ENCODE data around the gene RMI2. TPM values are rescaled to one million over a fixed set of nuclear protein-coding genes. Genes with fewer than 3 reads are reported as not detected.

RMI2 gene
- polyA plus RNA-seq, 1 donor (not counting 4 experiments of a cell fraction or from before 2014, with no cell fraction given): 6.8 TPM

- Histone ChIP-seq H3K36me3 (ENCODE audit: control insufficient read depth in 2 of 2, extremely low read depth in 1 of 2, insufficient read depth in 2 of 2, low read length in 2 of 2) (no peaks in the 10 kb centered on the region), H3K9ac (ENCODE audit: control insufficient read depth, extremely low read depth, insufficient read depth, low read length) (no peak overlapping the region), H3K27ac (ENCODE audit: control insufficient read depth, insufficient read depth, low read length) (no peak overlapping the region), H3K9me3 (ENCODE audit: control insufficient read depth, low read depth, low read length) (no peaks in the 10 kb centered on the region), H2AFZ (ENCODE audit: control insufficient read depth, low read length) (no peak overlapping the region), H4K20me1 (ENCODE audit: control insufficient read depth, extremely low read depth, insufficient read depth, low read length) (no peaks in the 10 kb centered on the region), H3K9me1 (ENCODE audit: control insufficient read depth, extremely low read depth, insufficient read depth, low read length) (no peaks in the 10 kb centered on the region), H3K4me1 (ENCODE audit: control insufficient read depth, extremely low read depth, insufficient read depth, low read length) (peaks cover 5% of the 10 kb centered on the region), H3K27me3 (ENCODE audit: control insufficient read depth, extremely low read depth, insufficient read depth, low read length) (peaks cover 4% of the 10 kb centered on the region), H3K4me2 (ENCODE audit: control insufficient read depth, extremely low read depth, insufficient read depth, low read depth, low read length) (no peak overlapping the region), H3K79me2 (ENCODE audit: control insufficient read depth, insufficient read depth, low read length) (no peaks in the 10 kb centered on the region), H3K4me3 (ENCODE audit: control insufficient read depth in 2 of 3, extremely low read depth in 1 of 3, insufficient read depth in 2 of 3, low read depth in 1 of 3, low read length in 3 of 3) (no peak overlapping the region)
- dilution Hi-C loops (cut with MboI; ENCODE audit: extremely low pct_ligation_motif_present, low sequenced_read_pairs): no loop called here
- FAIRE-seq (no peak), DNase-seq (ENCODE audit: low read depth, low spot score) (no peak)
- no peak for TF ChIP-seq EZH2 (IDR thresholded peaks at IDR 0.05; ENCODE audit: low read length)
- no peak for TF ChIP-seq CTCF (optimal IDR thresholded peaks at IDR 0.05 in 1 of 3, IDR thresholded peaks at IDR 0.05 in 1 of 3, conservative IDR thresholded peaks at IDR 0.05 in 1 of 3; ENCODE audit: extremely low read depth in 1 of 3, insufficient read depth in 2 of 3, low read length in 3 of 3)
Measured at GRCh38 chr16:11395949-11396240, 50.6 kb downstream of the RMI2 start.

- H3K27ac ChIP-seq (ENCODE audit: control insufficient read depth, insufficient read depth, low read length): no peak overlapping the region
- DNase-seq (ENCODE audit: low read depth, low spot score) (no peak), FAIRE-seq (no peak)
- peak; percentile 94 to 99 (median 94) for TF ChIP-seq CTCF (optimal IDR thresholded peaks at IDR 0.05 in 1 of 3, IDR thresholded peaks at IDR 0.05 in 1 of 3, conservative IDR thresholded peaks at IDR 0.05 in 1 of 3; ENCODE audit: extremely low read depth in 1 of 3, insufficient read depth in 2 of 3, low read length in 3 of 3)
- no peak for TF ChIP-seq EZH2 (IDR thresholded peaks at IDR 0.05; ENCODE audit: low read length)
- H3K9me1 ChIP-seq (ENCODE audit: control insufficient read depth, extremely low read depth, insufficient read depth, low read length): no peaks in the 10 kb centered on the region
- no peaks in the 10 kb centered on the region for H3K36me3 ChIP-seq (ENCODE audit: control insufficient read depth in 2 of 2, extremely low read depth in 1 of 2, insufficient read depth in 2 of 2, low read length in 2 of 2)
- H3K4me3 ChIP-seq (ENCODE audit: control insufficient read depth in 2 of 3, extremely low read depth in 1 of 3, insufficient read depth in 2 of 3, low read depth in 1 of 3, low read length in 3 of 3): no peak overlapping the region
- H4K20me1 ChIP-seq (ENCODE audit: control insufficient read depth, extremely low read depth, insufficient read depth, low read length): no peaks in the 10 kb centered on the region
- peaks cover 2% of the 10 kb centered on the region for H3K4me1 ChIP-seq (ENCODE audit: control insufficient read depth, extremely low read depth, insufficient read depth, low read length)
- dilution Hi-C loops (cut with MboI; ENCODE audit: extremely low pct_ligation_motif_present, low sequenced_read_pairs): no loop called here
- H3K27me3 ChIP-seq (ENCODE audit: control insufficient read depth, extremely low read depth, insufficient read depth, low read length): peaks cover 4% of the 10 kb centered on the region
- no peak overlapping the region for H3K4me2 ChIP-seq (ENCODE audit: control insufficient read depth, extremely low read depth, insufficient read depth, low read depth, low read length)
- H3K9me3 ChIP-seq (ENCODE audit: control insufficient read depth, low read depth, low read length): no peaks in the 10 kb centered on the region
- peak overlapping the region; percentile 19 for H2AFZ ChIP-seq (ENCODE audit: control insufficient read depth, low read length)
- no peaks in the 10 kb centered on the region for H3K79me2 ChIP-seq (ENCODE audit: control insufficient read depth, insufficient read depth, low read length)
- no peak overlapping the region for H3K9ac ChIP-seq (ENCODE audit: control insufficient read depth, extremely low read depth, insufficient read depth, low read length)
Measured at GRCh38 chr16:11396241-11397048, 51.2 kb downstream of the RMI2 start.
